ENCODE results near the gene FAIM.
"Not testable (repeated sequence)": the region's sequence is repeated elsewhere in the genome, so short reads cannot be mapped to it uniquely, and the experiment has no call there.

The FAIM gene, protein sequence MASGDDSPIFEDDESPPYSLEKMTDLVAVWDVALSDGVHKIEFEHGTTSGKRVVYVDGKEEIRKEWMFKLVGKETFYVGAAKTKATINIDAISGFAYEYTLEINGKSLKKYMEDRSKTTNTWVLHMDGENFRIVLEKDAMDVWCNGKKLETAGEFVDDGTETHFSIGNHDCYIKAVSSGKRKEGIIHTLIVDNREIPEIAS

DNA sequence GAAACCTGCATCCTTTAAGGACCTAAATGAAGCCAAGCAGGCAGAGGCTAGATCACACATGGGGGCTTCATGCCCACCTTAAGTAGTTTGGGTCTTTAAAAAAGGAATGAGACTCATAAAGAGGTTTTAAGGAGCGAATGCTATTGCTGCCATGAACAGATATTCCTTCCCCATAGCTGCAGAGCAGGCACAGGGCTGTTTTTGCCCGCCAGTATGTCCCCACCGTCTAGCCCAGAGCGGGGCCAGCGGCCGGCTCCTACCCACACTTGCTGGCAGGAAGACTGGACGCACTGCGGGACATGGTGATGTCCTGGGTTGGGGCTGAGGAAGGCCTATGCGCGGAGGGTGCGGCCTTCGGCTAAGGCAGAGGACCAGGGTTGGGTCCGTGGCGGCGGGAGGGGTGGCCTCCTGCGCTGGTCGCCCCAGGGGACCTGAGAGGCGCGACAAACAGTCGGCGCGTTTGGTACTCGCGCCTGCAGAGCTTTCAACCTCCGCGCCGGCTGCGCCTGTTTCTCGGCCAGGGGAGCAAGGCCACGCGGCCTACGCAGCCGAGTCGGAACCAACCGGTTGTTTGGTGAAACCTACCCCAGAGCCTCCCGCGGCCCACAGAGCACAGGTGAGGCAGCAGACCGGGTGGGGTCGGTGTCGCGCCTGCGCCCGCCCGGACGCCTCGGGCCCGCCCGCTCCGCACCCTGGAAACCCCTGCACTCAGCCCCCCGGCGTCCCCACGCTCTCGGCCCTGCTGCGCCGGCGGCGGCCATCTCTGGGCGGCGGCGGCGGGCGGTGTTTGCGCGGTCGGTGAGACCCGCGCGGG is at the start of gene FAIM:
Gene FAIM (plus strand): TSS at position 450 of the 814 bp plus-strand sequence. CDS start 10,956 bp downstream, outside the sequence.
- peak; percentile 75 for DNase-seq

DNA sequence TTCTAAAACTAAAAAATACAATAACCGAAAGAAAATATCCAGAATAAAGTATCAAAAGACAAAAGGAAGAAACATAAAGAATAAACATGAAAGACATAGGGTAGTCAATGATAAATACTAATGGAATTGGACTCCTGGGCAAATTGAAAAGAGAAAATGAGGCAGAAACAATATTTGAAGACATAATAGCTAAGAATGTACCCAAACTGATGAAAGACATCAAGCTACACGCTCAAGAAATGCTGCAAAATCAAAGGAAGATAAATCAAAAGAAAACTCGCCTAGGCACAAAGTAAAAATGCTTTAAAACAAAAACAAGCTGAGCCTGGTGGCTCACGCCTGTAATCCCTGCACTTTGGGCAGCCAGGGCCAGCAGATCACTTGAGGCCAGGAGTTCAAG is 49.4 kb upstream of the FAIM start:
- no peak for DNase-seq

DNA sequence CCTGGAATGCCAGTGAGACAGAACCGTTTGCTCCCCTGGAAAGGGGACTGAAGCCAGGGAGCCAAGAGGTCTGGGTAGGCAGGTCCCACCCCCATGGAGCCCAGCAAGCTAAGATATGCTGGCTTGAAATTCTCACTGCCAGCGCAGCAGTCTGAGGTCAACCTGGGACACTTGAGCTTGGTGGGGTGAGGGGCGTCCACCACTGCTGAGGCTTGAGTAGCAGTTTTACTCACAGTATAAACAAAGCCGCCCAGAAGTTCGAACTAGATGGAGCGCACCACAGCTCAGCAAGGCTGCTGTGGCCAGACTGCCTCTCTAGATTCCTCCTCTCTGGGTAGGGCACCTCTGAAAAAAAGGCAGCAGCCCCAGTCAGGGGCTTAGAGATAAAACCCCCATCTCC is 48.1 kb upstream of the FAIM start:
- DNase-seq, result no peak

DNA sequence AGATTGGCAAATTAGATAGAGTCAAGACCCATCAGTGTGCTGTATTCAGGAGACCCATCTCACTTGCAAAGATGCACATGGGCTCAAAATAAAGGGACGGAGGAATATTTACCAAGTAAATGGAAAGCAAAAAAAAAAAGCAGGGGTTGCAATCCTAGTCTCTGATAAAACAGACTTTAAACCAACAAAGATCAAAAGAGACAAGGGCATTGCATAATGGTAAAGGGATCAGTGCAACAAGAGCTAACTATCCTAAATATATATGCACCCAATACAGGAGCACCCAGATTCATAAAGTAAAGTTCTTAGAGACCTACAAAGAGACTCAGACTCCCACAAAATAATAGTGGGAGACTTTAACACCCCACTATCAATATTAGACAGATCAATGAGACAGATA is 45.7 kb upstream of the FAIM start:
- DNase-seq, result not testable (repeated sequence)

DNA sequence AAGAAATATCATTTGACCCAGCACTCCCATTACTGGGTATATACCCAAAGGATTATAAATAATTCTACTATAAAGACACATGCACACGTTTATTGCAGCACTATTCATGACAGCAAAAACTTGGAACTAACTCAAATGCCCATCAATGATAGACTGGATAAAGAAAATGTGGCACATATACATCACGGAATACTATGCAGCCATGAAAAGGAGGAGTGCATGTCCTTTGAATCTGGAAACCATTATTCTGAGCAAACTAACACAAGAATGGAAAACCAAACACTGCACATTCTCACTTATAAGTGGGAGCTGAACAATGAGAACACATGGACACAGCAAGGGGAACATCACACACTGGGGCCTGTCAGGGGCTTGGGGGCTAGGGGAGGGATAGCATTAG is 42.3 kb upstream of the FAIM start:
- not testable (repeated sequence) for DNase-seq

DNA sequence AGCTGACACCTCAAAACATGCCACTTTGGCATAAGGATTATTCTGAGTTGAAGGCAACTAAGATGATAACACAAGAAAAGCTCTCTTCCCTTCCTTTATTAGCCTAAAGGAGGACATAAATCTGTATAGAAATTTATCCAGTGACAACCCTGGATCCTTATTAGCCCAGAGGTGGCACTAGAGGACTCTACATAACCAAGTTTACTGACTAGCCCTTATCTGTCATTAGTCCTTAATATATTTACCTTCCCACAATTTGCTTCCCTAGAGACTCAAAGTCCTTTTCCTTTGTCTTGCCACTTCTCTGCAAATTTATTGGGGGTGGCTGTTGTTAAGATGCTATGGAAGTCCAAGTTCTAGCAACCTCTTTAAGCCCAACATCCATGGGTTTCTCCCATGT is 41.2 kb upstream of the FAIM start:
- DNase-seq, result no peak

DNA sequence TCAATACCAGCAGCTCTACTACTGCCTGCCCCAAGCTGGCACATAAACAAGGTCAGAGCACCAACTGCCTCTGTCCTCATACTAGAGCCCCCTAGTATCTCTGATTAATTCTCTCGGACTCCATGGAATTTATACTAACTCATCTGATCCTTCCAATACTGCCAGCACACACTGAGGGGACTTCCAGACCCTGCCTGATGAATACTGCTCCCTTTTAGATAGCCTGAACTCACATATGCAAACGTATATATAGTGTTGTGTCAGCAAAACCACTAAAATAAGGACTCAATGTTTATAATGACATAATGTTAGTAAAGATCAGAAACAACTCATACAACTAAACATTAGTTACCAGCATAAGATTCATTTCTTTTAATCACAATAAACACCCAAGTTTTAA is 39.5 kb upstream of the FAIM start:
- DNase-seq, result no peak

DNA sequence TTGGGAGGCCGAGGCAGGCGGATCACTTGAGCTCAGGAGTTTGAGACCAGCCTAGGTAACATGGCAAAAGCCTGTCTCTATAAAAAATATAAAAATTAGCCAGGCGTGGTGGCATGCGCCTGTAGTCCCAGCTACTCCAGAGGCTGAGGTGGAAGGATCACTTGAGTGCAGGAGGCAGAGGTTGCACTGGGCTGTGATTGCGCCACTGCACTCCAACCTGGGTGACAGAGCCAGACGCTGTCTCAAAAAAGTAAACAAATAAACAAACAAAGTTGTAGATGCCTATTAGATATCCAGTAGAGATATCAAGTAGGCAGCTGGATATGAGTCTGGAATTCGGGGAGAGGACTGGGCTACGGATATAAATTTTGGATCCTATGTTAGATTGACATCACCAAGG is 38.9 kb upstream of the FAIM start:
- DNase-seq, result not testable (repeated sequence)

DNA sequence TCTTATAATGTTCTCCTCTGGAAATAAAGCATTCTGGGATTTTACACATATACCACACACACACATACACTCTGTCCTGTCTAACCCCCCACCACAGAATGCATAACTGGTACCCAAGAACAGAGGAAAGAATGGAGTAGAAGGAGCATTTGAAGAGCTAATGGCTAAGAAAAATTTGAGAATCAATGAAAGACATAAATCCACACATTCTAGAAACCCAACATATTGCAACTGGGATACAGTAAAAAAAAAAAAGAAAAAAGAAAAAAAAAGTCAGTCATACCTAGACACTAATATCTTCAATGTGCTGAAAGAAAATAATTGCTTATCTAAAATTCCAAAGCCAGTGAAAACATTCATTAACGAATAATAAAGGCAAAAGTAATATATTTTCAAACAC is 35.4 kb upstream of the FAIM start:
- no peak for DNase-seq

DNA sequence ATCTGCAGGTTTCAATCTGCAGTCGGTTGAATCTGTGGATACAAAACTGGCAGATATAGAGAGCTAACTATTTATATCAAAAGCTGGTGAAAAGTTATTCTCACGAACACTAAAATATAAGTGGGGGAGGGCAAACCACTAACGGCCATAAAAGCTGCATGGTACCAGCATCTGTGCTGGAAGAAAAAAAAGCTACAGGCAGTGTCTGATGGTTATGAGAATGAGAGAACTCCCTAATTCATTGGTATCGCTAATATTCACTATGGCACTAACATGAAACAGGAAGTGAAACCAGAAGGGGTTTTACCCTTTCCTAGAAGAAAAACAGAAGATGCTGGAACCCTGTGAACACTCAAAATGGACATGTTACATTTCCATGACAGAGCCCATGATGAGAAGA is 30.4 kb upstream of the FAIM start:
- DNase-seq, result no peak

DNA sequence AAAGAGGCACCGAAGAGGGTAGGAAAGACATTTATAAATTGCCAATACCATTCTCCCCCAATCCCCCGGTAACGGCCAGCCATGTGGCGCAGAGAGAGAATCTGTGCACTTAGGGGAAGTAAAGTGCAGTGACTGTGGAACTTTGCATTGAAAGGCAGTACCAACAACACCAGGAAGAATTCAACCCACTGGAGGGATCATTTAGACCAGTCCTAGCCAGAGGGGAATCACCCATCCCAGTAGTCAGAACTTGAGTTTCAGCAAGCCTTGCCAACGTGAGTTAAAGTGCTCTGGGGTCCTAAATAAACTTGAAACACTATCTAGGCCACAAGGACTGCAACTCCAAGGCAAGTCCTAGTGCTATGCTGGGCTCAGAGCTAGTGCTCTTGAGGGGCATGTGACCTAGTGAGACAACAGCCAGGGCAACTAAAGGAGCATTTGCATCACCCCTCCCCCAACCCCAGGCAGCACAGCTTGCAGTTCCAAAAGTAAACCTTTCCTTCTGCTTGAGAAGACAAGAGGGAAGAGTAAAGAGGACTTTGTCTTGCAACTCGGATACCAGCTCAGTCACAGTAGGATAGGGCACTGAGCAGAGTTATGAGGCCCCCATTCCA is 29.5 kb upstream of the FAIM start:
- no peak for DNase-seq

DNA sequence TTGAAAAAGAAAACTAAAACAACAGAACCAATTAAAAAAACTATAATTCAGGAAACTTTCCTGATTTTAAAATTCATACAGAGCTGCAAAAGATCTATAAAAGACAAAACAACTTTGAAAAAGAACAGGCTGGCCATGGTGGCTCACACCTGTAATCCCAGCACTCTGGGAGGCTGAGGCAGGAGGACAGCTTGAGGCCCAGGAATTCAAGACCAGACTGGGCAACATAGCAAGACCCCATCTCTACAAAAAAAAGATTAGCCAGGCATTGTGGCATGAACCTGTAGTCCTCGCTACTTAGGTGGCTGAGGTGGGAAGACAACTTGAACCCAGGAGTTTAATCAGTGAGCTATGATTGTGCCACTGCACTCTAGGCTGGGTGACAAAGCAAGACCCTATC is 21.2 kb upstream of the FAIM start:
- no peak for DNase-seq

DNA sequence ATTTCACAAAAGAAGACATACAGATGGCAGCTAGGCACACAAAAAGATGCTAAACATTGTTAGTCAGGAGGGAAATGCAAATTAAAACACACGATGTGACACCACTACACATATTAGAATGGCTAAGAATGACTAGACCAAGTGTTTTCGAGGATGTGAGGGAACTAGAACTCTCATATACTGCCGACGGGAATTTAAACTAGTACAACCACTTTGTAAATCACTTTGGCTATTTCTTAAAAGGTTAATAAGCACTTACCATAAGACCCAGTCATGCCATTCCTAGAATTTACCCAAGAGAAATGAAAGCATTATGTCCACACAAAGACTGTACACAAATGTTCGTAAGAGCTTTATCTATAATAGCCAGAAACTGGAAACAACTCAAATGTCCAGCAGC is 20.1 kb upstream of the FAIM start:
- DNase-seq, result no peak

DNA sequence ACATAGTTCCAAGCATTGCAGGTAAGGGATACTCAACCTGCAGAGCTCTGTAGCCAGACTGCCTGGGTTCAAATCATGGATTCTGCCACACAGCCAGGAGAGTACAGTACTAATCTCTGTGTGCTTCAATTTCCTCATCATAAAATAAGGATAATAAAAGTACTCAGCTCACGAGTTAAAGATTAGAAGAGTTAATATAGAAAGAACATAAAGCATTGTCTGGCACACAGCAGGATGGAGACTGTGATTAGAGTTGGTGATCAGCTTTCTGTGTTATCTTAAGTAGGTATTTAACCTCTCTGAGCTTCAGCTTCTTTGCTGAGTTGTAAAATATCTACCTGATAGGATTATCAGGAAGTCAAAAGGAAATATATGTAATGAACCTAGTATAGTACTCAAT is 17.2 kb upstream of the FAIM start:
- DNase-seq, result no peak

DNA sequence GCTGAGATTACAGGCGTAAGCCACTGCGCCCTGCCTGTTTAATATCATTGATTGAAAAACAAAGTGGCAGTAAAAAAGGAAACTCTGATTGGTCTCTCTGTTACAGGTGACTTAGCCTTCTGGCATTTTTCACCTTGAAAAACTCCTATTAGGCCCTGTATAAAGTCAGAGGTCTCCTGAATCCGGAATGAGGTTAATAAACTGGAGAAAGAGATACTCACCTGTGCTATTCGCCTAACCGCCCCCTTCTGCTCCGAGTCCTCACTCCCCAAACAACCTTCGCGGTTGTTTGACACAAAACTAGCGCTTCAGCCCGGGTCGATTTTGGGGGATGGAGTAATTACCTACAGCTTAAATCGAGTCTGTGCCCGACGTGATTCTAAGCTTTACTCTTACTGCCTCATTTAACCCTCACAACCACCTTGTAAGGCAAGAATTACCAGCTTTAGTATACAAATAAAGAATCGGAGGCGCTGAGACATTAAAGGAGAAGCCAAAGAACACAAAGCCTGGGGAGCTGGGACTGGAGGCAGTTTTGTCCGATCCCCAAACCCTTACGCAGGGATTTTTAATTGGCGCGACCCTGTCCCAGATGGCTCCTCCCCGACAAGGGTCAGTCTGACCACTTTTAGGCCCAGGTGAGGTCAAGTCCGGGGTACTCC is 15.0 kb upstream of the FAIM start:
- DNase-seq, result no peak

DNA sequence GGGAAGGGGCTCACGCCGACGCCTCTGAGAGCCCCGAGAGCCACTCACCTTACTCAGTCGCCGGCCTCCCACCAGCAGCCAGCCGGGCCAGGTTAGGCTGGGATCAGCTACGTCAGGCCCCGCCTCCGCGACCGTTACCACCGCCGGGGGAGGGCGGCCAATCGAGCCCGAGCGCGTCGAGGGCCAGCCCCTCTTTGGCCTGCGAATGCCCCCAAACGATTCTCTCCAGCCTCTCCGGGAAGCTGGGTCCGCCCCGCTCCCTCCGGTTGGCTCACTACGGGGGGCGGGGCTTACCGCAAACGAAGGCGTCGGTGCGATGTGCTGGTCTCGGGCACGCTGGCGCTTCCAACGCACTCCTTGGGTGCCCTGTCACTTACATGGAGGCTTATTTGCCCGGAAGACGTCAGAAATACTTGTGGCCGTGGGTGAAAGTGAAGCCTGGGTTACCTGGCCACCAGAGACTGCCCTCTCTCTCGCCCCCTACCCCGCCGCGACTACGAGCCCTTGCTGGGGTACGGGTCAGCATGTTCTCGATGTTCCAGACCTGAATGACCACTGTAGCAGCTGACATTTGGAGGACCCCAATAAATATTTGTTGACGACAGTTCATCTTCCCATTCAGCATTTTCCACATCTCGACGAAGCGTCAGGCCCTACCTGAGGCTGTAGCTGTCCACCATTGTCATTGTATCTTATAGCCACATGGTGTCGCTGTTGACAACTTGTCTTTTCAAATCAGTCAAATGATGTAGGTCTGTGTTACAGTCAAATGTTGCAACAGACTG is 14.2 kb upstream of the FAIM start, which contains the start of gene CEP70:
Gene CEP70 (minus strand): TSS at position 111 of the 785 bp plus-strand sequence. CDS start 21,333 bp downstream, outside the sequence.
- DNase-seq, result no peak

DNA sequence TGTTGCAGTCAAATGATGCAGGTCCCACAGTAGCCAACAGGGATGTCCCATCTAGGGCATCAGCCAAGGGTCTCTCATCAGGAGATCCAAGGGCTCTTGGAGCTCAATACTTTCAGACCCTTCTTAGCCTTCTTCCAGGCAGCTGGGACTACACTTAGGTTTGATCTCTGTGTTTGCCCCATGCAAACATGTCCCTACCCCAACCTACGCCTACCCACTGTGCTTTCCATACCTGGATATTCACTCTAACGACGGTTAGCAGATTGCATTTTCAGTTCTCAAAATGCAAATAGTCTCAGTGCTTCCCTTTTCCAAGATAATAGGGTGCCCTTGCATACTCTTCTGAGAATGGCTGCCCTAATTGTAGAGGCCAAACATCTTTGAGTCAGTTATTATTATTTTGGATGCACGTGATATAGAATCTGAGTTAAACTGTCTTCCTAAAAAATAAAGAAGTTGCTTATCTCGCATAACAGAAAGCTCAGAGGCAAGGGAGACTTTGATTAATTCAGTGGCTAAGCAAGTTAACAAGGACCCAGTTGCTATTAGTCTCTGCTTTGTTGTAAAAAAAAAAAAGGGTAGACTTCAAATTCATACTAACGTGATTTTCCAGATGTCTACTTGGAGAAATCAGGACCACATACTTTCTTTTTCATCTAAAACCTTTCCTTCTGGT is 13.5 kb upstream of the FAIM start:
- DNase-seq, result no peak

DNA sequence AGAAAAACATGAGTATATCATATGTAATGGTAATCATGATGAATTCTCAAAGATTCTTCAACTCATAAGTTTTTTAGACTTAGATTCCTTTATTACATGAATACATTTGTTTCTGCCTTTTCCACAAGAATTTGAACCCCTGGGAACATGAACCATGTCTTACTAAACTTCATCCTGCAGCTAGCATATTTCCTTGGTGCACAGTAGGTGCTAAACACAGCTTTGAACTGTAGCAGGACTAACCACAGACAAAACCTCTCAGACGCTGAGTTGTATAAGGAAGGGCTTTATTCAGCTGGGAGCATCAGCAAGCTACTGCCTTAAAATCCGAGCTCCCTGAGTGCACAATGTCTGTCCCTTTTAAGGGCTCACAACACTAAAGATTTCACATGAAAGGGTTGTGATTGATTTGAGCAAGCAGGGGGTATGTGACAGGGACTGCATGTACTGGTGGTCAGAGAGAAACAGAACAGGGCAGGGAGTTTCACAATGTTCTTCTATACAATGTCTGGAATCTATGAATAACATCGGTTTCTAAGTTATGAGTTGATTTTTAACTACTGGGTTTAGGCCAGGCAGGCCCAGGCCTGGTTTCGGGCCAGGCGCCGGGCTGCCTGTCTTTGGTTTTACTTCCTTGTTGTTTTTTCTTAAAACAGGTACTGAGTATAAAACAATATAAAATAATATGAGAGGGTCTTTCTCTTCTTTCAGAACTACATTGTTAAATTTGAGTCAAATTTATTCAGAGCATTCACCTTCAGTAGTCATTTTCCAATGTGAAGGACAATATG is 11.2 kb upstream of the FAIM start:
- DNase-seq, result not testable (repeated sequence)

DNA sequence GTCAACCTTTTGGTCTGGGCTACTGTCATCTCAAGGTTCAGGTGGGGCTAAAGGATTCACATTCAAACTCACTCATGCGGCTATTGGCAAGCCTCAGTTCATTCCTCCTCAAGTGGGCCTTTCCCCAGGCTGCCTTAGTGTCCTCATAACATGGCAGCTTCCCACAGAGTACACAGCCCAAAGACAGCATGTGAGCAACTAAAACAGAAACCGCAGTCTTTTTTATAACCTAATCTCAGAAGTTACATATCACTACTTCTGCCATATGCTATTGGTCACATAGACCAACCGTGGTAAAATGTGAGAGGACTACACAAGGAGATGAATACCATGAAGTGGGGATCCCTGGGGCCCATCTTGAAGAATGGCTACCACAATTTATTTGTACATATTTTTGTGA is 10.0 kb upstream of the FAIM start:
- DNase-seq, result no peak

DNA sequence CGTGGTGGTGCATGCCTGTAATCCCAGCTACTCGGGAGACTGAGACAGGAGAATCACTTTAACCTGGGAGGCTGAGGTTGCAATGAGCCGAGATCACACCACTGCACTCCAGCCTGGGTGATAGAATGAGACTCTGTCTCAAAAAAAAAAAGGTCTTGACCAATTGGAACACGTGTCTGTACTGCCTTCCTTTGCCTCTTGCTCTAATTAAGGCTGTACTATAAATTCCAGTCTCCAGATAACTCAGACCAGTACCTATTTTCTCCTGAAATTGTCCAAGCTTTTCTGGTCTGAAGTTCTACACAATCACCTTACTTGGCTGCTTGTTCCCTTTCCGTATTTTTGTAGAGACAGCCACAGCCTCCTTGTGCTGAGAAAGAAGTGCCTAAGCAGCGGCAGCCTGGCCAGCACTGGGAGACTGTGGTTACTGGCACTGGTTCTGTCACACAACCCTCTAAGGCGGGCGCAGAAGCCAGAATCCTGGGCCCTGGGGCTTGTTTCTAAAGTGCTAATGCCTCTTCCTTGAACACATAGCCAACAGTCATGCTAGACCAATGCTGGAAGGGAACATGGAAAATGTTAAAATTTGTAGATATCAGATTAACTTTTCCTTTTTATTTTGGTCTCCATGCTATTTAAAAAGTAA is 8.3 kb upstream of the FAIM start:
- no peak for DNase-seq

DNA sequence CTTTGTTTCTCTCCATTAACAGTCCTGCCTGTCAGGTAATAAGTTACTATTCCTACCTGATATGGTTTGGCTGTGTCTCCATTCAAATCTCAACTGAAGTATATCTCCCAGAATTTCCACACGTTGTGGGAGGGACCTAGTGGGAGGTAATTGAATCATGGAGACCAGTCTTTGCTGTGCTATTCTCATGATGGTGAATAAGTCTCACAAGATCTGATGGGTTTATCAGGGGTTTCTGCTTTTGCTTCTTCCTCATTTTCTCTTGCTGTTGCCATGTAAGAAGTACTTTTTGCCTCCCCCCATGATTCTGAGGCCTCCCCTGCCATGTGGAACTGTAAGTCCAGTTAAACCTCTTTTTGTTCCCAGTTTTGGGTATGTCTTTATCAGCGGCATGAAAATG is 6.9 kb upstream of the FAIM start:
- not testable (repeated sequence) for DNase-seq
